ENCODE results near the gene ZGRF1. TPM values are rescaled to one million over a fixed set of nuclear protein-coding genes. Genes with fewer than 3 reads are reported as not detected.

The ZGRF1 gene
- total RNA-seq, 2 experiments from 2014 or later = 28.8 to 28.9 TPM

GRCh38 chr4:112516471-112517066, 120.1 kb downstream of the ZGRF1 start:
- DNase-seq = no peak
- no peak overlapping the region for H3K27ac Mint-ChIP-seq
- H3K9me3 Mint-ChIP-seq = no peaks in the 10 kb centered on the region
- H3K4me3 Mint-ChIP-seq = peak overlapping the region; percentile 85
- ChIA-PET CTCF (interaction anchor here (0.6 to 2.4 kb wide), 6 partner anchors 8 to 280 kb away, joined by 3 to 10 read pairs (median 5); no protein-coding TSS in a partner anchor), POLR2A (interaction anchor here (0.8 to 1.2 kb wide), 5 partner anchors 8 to 242 kb away, joined by 3 to 4 read pairs (median 3); partner anchors contain the start of gene TIFA)
- H3K36me3 Mint-ChIP-seq (ENCODE audit: low read depth) = peaks cover 2% of the 10 kb centered on the region
- H3K27me3 Mint-ChIP-seq = peaks cover 93% of the 10 kb centered on the region
- peaks cover 62% of the 10 kb centered on the region for H3K4me1 Mint-ChIP-seq

DNA sequence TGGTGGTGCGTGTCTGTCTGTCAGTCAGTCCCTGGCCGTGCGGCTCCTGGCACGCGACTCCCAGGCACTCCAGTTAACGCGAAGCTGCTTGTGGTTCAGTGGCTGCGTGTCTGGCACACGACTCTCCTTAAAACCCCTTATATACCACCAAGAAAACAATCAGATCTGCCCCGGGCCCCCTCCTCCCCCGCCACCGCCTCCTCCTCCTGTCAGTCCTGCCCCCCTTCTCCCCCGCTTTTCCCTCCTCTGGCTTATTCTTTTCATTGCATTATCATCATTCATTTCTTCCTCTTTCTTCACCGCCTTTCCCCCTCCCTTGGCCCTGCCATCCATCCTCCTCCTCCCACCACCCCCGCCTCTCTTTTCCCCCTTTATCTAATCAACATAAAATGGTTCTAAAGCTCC, 120.6 kb downstream of the ZGRF1 start, which contains the start of gene NEUROG2:
Gene NEUROG2, minus strand, starts transcription at position 115 of the 405 bp plus-strand sequence. CDS start 705 bp downstream, outside the sequence.
- Mint-ChIP-seq H3K4me3 (peak within 1 kb of the TSS; percentile 85), H3K4me1 (peaks cover 67% of the 10 kb centered on the region), H3K27me3 (peaks cover 93% of the 10 kb centered on the region), H3K9me3 (no peaks in the 10 kb centered on the region), H3K36me3 (ENCODE audit: low read depth) (peaks cover 7% of the 10 kb centered on the region), H3K27ac (peak within 1 kb of the TSS; percentile 47)
- ChIA-PET POLR2A (interaction anchor here (0.9 to 1.2 kb wide), 4 partner anchors 8 to 241 kb away, joined by 3 to 4 read pairs (median 4); partner anchors contain the start of gene TIFA), CTCF (interaction anchor here (0.6 to 2.4 kb wide), 5 partner anchors 8 to 280 kb away, joined by 3 to 10 read pairs (median 5); no protein-coding TSS in a partner anchor)
- DNase-seq = no peak

DNA sequence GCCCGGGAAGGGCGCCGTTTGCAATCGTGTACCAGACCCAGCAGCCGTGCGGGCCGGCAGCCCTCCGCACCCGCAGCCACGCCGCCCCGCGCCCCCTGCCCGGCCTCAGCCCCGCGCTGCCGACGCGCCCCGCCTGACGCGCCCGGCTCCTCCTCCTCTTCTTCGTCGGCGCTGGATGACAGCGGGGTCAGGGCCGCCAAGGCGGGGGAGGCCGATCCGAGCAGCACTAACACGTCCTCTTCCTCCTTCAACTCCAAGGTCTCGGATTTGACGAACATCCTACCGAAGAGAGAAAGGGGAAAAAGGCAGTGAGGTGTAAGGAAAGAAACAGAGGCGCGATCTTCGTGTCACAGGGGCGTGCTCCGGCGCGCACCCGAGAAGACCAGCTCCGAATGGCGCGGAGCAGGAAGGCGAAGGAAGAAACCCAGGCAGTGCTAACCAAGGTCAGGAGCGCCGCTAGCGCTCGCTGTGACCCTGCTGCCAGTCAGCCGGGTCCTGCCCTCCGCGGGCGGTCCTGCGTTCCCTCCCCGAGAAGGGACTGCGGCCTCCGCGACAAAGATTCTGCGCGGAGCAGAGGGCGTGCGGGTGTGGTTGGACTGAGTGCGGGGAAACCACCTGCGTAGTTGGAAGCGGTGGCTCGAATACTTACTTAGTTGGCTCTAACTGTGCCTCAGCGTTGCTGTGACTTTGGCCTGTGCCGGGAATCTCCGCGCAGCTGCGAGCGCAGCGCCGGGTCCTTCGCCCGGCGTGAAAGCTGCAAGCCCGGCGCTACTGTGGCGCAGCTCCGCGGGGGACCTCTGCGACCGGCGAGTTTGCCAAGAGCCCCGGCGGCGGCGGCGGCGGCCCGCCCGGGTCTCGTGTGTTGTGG, 121.3 kb downstream of the ZGRF1 start:
- POLR2A ChIA-PET = interaction anchor here (0.9 to 1.2 kb wide), 3 partner anchors 9 to 241 kb away, joined by 3 to 4 read pairs (median 3); partner anchors contain the start of gene TIFA
- Mint-ChIP-seq H3K4me1 (peaks cover 64% of the 10 kb centered on the region), H3K36me3 (ENCODE audit: low read depth) (peaks cover 7% of the 10 kb centered on the region)

GRCh38 chr4:112514647-112515197, 122.0 kb downstream of the ZGRF1 start:
- Mint-ChIP-seq H3K4me3 (peak overlapping the region; percentile 85), H3K4me1 (peaks cover 62% of the 10 kb centered on the region), H3K36me3 (ENCODE audit: low read depth) (peaks cover 7% of the 10 kb centered on the region), H3K27ac (no peak overlapping the region), H3K9me3 (no peaks in the 10 kb centered on the region), H3K27me3 (peaks cover 89% of the 10 kb centered on the region)
- POLR2A ChIA-PET = no interaction called here
- DNase-seq = no peak
- CTCF ChIA-PET = interaction anchor here (2.4 kb wide), 1 partner anchor 10 kb away, joined by 10 read pairs; no protein-coding TSS in a partner anchor

More for the DNA sequence above, 121.3 kb downstream of the ZGRF1 start:
- H3K9me3 Mint-ChIP-seq = no peaks in the 10 kb centered on the region
- peak; percentile 47 for DNase-seq
- CTCF ChIA-PET = interaction anchor here (2.4 kb wide), 1 partner anchor 9 kb away, joined by 10 read pairs; no protein-coding TSS in a partner anchor
- peak overlapping the region; percentile 85 for H3K4me3 Mint-ChIP-seq
- peaks cover 90% of the 10 kb centered on the region for H3K27me3 Mint-ChIP-seq
- peak overlapping the region; percentile 47 for H3K27ac Mint-ChIP-seq

GRCh38 chr4:112513971-112514646, 122.6 kb downstream of the ZGRF1 start:
- no peak for DNase-seq
- POLR2A ChIA-PET = no interaction called here

DNA sequence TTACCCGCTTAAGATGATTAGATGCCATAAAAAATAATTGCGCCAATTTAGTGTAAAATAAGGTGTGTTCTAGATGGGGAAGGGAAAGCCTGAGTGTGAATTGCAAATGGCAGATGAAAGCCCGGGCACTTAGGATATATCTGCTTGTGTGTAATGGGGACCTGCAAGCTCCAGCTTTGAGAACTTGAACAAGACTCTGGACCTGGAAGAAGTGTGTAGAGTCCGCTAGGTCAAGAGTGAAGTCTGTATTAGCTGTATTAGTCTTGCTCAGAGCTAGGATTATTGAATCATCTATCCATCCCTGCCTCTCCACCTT, 124.9 kb downstream of the ZGRF1 start:
- CTCF ChIA-PET = interaction anchor here (1.9 to 2.5 kb wide), 2 partner anchors 11 to 13 kb away, joined by 8 to 9 read pairs; no protein-coding TSS in a partner anchor
- Mint-ChIP-seq H3K4me1 (peaks cover 51% of the 10 kb centered on the region), H3K27me3 (peaks cover 84% of the 10 kb centered on the region), H3K27ac (no peak overlapping the region), H3K36me3 (ENCODE audit: low read depth) (peaks cover 7% of the 10 kb centered on the region), H3K4me3 (no peak overlapping the region), H3K9me3 (no peaks in the 10 kb centered on the region)
- POLR2A ChIA-PET = interaction anchor here (0.8 kb wide), 1 partner anchor 226 kb away, joined by 3 read pairs; the partner anchor contains the start of gene TIFA
- no peak for DNase-seq

More at GRCh38 chr4:112513971-112514646, 122.6 kb downstream of the ZGRF1 start:
- H3K9me3 Mint-ChIP-seq = no peaks in the 10 kb centered on the region
- H3K4me3 Mint-ChIP-seq = peak overlapping the region; percentile 85
- CTCF ChIA-PET = interaction anchor here (2.4 kb wide), 1 partner anchor 10 kb away, joined by 10 read pairs; no protein-coding TSS in a partner anchor
- H3K27ac Mint-ChIP-seq = no peak overlapping the region
- H3K36me3 Mint-ChIP-seq (ENCODE audit: low read depth) = peaks cover 7% of the 10 kb centered on the region
- H3K4me1 Mint-ChIP-seq = peaks cover 67% of the 10 kb centered on the region
- peaks cover 89% of the 10 kb centered on the region for H3K27me3 Mint-ChIP-seq

DNA sequence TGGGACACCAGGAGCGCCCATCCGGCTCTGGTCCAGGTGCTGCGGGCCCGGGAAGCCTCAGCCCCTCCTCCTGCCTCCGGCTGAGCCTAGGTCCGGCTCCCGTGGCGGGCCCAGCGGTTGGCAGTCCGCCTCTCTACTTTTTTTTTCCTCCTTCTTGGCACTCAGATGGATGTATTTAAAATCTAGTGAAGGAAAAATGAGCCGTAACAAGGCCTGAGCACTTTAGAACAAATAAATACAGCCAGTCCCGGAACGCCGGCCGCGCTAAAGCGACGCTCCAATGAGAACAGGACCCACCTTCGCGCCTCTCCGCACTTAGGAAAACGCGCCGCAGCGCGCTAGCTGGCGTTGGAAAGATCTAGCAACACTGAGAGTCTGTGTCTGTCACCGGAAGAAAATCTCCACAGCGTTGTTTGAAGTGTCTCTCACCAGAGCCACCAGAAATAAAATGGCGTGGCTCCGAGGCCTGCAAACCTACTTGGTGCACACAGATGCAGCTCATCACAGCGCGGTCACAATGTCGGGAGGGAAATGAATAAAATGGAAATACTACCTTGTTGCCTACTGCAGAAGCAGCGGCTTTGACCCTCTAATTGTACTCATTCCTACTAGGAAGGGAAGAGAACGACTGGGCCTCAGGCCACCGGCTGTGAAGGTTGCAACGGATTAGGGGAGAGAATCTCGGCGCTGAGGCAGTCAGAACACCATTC, 125.5 kb downstream of the ZGRF1 start:
- Mint-ChIP-seq H3K27me3 (peaks cover 85% of the 10 kb centered on the region), H3K36me3 (ENCODE audit: low read depth) (peaks cover 7% of the 10 kb centered on the region), H3K27ac (no peak overlapping the region), H3K4me1 (peaks cover 48% of the 10 kb centered on the region), H3K9me3 (no peaks in the 10 kb centered on the region), H3K4me3 (peak overlapping the region; percentile 0)
- POLR2A ChIA-PET = no interaction called here
- CTCF ChIA-PET = interaction anchor here (1.9 to 3.6 kb wide), 3 partner anchors 11 to 14 kb away, joined by 8 to 31 read pairs (median 9); no protein-coding TSS in a partner anchor
- DNase-seq = no peak

GRCh38 chr4:112510291-112511092, 126.2 kb downstream of the ZGRF1 start:
- peaks cover 7% of the 10 kb centered on the region for H3K36me3 Mint-ChIP-seq (ENCODE audit: low read depth)
- ChIA-PET POLR2A (interaction anchor here (1.7 kb wide), 1 partner anchor 11 kb away, joined by 4 read pairs; no protein-coding TSS in a partner anchor), CTCF (interaction anchor here (3.6 kb wide), 1 partner anchor 11 kb away, joined by 31 read pairs; no protein-coding TSS in a partner anchor)
- peaks cover 81% of the 10 kb centered on the region for H3K27me3 Mint-ChIP-seq
- peak overlapping the region; percentile 16 for H3K4me3 Mint-ChIP-seq
- H3K27ac Mint-ChIP-seq = no peak overlapping the region
- peaks cover 44% of the 10 kb centered on the region for H3K4me1 Mint-ChIP-seq
- DNase-seq = no peak
- no peaks in the 10 kb centered on the region for H3K9me3 Mint-ChIP-seq

DNA sequence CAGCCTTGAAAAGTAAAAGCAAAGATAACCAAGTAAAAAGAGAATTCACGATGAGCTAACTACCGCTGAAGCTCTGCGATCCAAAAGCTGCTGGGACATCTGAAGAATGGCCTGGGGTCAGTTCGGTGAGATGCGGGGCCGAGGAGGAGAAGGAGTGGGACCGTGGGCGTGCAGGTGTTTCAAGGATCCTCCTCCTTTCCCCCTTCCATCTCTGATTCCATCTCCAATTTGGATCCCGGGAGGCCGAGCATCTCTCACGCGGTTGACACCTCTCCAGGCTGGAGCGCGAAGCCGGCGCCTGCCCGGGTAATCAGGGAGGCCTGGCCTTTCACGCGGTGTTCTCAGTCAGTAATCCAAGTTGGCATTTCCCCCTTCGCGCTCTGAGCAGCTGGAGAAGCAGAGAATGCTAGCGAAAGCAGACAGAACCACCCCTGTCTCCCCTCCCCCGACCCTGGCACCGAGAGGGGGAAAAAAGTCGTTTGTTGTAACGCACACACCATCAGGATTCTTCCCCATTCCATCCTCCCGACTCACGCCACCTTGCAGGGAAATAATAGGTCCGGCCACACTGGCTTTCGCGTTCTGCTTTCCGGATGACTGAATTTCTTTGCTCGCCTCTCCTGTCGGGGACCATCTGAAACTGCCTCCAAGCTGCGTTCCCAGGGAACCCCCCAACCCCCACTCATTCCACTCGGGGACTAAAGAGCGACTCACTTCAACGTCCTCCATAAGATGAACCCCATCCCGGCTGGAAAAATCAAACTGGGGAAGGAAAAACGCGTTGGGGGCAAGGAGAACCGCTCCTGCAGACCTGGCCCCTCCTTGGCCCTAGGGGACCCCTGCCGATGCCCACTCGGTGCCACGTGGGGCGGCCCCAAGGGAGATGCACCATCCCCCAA, 127.2 kb downstream of the ZGRF1 start:
- Mint-ChIP-seq H3K9me3 (no peaks in the 10 kb centered on the region), H3K27me3 (peaks cover 79% of the 10 kb centered on the region), H3K27ac (no peak overlapping the region), H3K4me3 (peak overlapping the region; percentile 41), H3K36me3 (ENCODE audit: low read depth) (peaks cover 7% of the 10 kb centered on the region), H3K4me1 (peaks cover 38% of the 10 kb centered on the region)
- CTCF ChIA-PET = interaction anchor here (3.6 kb wide), 1 partner anchor 12 kb away, joined by 31 read pairs; no protein-coding TSS in a partner anchor
- no peak for DNase-seq
- POLR2A ChIA-PET = interaction anchor here (1.2 to 1.7 kb wide), 2 partner anchors 12 to 14 kb away, joined by 3 to 4 read pairs; no protein-coding TSS in a partner anchor

- Mint-ChIP-seq H3K9me3 (no peaks in the 10 kb centered on the region), H3K4me1 (peaks cover 28% of the 10 kb centered on the region), H3K36me3 (ENCODE audit: low read depth) (peaks cover 7% of the 10 kb centered on the region), H3K4me3 (no peak overlapping the region), H3K27ac (no peak overlapping the region), H3K27me3 (peaks cover 75% of the 10 kb centered on the region)
- ChIA-PET POLR2A (no interaction called here), CTCF (interaction anchor here (3.6 kb wide), 1 partner anchor 13 kb away, joined by 31 read pairs; no protein-coding TSS in a partner anchor)
- DNase-seq = no peak
These were observed 128.4 kb downstream of the ZGRF1 start for GRCh38 chr4:112508356-112508755.
